GM10266 (cell line): ENCODE data around the gene LDLRAD4.

Experiments
- DNase-seq: peaks from one replicate; pipeline ENCODE4 v3.0.0; 2012; ENCODE audit errors: extremely low spot score
- CTCF ChIP-seq: IDR thresholded peaks from 2 replicates; pipeline ENCODE4 v1.5.1; 2012; ENCODE audit warnings: mild to moderate bottlenecking, low read depth; ENCODE audit not compliant: control insufficient read depth, insufficient read depth; ENCODE audit errors: missing control alignments

Gene LDLRAD4

GRCh38 chr18:13275075-13275474 is 56.5 kb downstream of the LDLRAD4 start:
- no peak for TF ChIP-seq CTCF
- no peak for DNase-seq

DNA sequence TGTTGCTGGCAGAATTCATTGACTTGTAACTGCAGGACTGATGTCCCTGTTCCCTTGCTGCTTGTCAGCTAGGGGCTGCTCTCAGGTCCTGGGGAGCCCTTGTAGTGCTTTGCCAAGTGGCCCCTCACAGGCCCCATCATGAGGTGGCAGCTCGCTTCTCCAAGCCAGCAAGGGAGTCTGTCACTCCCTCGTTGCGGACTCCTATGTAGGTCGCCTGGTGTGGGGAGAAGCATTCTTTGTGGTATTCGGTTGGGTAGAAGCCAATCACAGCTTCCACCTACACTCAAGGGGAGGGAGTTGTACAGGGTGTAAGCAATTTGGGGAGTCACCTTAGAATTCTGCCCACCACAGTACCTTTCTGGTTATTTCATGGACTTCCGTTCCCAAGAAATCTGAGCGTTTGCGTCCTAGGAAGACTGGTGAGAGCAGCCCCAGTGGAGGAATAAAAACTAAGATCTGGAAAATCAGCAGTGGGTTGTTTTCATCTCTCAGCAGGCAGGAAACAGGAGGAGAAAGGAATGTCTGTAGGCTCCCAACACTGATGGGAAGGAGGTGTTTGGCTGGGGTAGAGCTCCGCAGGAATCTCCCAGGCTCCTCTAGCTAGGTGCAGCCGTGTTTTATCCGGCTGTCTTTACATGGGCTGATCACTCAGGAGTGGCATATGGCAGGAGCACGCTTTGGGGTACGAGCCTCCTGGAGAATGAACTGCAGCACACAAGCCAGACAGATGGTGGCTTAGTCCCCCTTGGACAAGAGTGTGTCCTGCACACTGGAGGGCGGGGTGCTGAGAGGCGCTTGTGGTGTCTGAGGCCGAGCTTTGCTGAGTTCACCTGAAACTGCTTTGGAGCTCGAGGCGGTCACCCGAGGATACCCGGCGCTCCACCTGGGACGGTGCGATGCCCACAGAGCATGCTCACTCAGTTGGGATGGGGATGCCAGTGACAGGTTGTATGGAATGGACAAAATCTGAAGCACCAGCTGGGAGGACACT is 58.3 kb downstream of the LDLRAD4 start:
- DNase-seq = no peak
- TF ChIP-seq CTCF = no peak

DNA sequence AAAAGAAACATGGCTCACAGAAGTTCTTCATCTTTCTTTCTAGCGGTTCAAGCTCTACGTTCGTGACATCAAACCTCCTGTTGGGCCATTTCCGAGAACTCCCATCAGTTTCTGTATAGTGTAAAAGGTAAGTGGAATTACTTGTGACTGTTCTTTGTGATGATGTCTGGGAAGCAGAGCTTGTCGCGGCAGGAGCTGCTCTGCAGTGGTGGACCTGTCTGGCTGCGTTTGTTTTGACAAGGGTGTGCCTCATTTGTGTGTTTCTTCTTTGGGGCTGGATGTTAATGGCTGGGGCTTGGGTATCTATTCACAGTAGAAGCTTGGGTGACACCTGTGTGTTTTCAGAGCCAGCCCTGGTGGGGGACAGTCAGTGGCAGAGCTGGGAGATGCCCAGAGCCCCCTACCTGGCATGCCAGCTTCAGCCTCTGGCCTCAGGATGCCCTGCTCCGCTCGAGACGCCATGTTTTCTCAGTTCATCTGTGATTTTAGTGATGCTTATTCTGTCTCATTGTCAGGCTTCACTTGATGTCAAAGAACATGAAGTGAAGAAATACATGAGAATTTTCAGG is 59.6 kb downstream of the LDLRAD4 start:
- no peak for DNase-seq
- TF ChIP-seq CTCF = no peak

DNA sequence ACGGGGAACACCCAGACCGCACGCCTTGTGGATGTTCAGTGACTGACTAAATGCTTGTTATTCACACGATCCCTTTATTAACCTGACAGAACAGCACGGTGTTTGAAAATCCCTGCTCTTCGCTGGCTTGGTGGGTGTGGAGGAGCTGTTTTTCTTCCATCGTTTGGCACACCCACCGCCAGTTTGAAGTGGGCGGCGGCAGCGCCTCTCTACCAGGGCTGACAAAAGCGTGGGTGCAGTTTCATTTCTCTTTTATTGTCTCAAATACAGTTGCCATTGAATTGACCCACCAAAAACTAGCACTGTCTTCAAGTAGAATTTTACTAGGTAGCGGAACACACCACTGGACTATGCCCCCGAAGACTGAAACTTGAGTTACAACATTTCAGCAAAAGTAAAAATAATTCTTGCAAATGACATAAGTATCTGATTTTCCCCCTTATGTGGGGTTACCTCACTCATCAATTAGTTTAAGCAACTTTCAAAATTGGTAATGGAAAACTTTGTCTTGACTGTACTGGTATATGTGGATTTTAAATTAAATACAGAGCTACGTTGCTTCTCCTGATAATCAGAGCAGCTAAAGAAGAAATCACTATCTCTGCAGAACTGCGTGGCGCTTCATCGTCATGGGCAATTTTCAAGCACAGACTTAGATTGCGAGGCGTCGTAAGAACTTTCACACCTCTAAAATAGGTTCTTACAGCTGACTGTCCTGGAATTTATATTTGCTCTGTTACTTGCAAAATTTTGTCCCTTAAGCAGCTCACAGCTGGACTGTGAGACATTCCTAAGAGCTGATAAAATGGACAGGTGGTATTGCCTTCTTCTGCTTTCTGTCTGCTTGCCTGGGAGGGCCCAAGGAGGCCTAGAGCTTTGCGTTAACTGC is 60.9 kb downstream of the LDLRAD4 start:
- DNase-seq = no peak
- TF ChIP-seq CTCF = no peak

DNA sequence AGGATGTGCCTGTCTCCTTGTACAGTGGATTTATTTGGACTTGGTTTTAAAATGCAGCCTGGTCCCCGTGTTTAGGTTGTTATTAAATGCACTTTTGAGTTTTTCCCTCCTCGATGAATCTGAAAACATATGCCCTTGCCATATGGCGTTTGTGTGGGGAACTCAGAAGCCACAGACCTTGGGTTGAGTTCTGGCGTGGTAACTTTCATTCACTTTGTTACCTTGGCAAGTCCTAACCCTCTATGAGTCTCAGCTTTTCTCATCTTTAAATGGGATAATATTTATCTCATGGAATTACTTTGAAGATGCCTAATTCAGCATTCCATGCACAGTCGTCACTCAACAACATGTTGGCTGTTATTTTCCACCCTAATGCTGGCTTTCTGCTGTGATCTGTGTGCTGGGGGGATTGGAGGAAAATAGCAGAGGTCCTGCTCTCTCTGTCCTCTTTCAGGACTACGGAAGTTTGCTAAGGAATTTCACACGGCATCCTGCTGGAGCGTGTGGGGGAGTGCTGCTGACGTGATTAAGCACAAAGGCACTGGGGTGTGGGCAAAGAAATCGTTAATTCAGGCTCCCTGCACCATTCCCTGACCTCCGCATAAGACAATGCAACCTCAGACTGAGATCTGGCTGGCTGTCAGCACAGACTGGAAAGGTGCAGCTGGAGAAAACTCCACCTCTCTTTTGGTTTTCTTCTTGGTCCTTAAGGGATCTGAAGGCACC is 61.7 kb downstream of the LDLRAD4 start:
- TF ChIP-seq CTCF = no peak
- no peak for DNase-seq

- no peak for TF ChIP-seq CTCF
- no peak for DNase-seq
Measured at GRCh38 chr18:13281406-13281805, 62.8 kb downstream of the LDLRAD4 start.
